GM21447 (cell line): ENCODE data around the gene SLC13A1.
"Not testable (repeated sequence)": the region's sequence is repeated elsewhere in the genome, so short reads cannot be mapped to it uniquely, and the experiment has no call there.

Experiments used
- ATAC-seq: cut with Tn5 transposase; IDR thresholded peaks from one replicate; pipeline ENCODE4 v1.9.1; 2021; ENCODE audit not compliant: unreplicated experiment

The SLC13A1 gene

DNA sequence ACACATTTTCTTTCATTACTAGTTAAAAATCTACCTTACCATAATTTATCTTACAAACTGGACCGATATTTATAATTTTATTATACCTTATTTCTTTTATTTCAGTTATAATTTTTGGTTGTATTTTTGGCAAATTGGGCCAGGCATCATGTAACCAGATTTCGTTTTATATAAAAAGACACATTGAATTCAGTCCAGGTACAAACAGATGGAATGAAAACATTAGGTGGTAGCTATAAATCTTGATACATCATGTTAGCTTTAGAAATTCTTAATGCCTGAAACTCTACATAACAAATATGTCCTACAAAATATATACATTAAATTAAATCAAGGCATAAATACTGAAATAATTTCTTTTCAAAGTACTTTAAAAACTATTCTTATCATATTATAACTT is 73.1 kb downstream of the SLC13A1 start:
- ATAC-seq = no peak

- no peak for ATAC-seq
These were observed 73.6 kb downstream of the SLC13A1 start for GRCh38 chr7:123126171-123126570.

- ATAC-seq = no peak
These were observed 74.5 kb downstream of the SLC13A1 start for GRCh38 chr7:123125231-123125630.

- no peak for ATAC-seq
These were observed 76.9 kb downstream of the SLC13A1 start for GRCh38 chr7:123122916-123123315.

DNA sequence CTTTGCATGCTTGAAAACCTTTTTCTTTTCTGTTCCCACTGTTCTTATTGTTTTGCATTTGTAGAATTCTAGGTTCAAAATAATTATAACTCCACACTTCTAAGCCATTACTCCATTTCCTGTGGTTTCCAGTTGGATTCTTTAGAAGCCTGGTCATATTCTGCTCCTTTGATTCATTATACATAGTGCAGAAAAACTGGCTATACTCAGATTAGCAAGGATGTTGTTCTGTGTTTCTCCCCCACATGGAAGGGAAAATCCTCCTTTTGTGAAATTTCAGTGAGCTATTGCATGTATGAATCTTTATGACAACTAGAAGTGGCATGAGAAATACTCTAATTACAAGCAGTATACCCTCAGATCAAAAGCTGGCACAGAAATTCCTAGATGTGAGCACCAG is 79.5 kb downstream of the SLC13A1 start:
- ATAC-seq = no peak

GRCh38 chr7:123115331-123115730 is 84.4 kb downstream of the SLC13A1 start:
- ATAC-seq = no peak

DNA sequence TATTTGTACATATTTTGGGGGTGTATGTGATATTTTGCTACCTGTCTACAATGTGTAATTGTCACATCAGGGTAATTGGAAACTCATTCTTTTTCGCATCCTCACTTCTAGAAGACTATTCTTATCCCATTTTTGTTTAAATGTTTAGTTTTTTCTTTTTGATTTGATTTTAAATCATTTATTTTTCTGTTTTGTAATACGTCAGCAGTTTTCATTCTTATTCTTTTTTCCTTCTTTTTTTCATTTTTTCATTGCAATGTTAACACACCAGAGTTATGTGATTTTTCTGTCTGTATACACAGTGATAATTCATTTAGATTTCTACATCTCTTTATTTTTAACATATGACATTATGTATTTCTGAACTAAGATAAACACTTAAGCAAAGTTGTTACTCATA is 85.5 kb downstream of the SLC13A1 start:
- no peak for ATAC-seq

DNA sequence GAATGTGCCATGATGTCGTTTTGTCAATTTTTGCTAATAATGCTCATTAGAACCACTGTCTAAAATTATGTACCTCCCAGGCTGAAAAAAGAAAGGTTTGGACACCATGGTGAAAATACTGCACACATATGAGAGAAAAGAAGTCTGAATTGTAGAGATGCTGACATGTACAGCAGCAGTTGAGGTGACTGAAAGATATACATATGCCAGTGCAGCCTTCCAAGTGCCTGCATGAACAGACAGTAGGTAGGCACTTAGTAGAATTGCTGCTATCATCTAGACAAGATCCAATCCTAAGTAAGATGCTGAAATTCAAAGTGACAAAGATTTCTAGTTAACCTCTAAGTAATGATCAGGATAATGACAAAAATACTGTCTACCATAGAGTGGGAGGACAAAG is 86.9 kb downstream of the SLC13A1 start:
- no peak for ATAC-seq

GRCh38 chr7:123099712-123100111 is 100.1 kb downstream of the SLC13A1 start:
- ATAC-seq = no peak

DNA sequence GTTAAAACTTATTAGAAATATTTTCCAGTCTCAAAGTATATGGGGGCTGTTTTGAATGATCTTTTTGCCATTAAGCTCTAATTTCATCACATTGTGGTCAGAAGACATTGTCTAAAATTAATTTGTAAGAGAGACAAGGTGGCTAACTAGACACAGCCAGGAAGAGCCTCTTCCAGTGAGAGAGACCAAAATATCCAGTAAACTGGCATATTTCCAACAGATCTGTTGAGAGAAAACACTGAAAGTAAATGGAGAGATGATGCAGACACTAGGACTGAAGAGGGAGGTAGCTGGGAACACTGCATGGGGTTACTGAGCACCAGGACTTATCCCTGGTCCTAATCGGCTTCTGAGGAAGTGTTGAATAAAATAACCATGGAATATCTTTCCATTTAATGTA is 102.8 kb downstream of the SLC13A1 start:
- no peak for ATAC-seq

DNA sequence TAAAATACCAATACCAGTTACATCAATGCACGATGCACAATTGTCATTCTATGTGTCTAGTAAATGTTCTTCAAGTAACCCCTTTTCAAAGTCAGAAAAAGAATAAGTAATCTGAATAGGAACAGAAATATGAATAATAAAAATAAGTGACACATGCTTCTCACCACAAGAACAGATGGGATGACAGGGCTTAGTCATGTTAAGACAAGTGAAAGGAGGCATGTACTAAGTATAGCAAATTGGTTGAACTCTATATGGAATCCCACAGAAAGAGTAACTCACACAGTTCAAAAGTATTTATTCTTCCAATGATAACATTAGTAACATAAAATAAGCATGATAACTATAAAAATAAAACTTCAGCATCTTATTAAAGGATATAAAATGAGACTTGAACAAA is 103.3 kb downstream of the SLC13A1 start:
- no peak for ATAC-seq

DNA sequence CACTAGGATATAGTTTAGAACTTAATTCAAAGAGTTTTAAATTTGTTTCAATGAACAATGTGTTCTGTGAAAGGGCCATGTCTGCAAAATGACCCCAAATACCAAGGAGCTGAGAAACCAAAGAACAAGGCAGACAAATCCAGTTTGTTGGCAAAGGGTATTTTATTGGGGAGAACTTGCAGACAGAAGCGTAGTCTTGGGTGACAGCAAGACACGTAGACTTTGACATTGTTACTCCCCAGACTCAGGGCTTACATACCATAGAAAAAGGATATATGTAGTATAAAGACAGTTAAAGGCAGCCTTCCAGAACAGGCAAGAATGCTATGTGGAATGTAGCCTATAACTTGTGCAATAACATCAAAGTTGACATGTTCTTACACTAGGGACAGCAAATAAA is 109.3 kb downstream of the SLC13A1 start:
- ATAC-seq = no peak

DNA sequence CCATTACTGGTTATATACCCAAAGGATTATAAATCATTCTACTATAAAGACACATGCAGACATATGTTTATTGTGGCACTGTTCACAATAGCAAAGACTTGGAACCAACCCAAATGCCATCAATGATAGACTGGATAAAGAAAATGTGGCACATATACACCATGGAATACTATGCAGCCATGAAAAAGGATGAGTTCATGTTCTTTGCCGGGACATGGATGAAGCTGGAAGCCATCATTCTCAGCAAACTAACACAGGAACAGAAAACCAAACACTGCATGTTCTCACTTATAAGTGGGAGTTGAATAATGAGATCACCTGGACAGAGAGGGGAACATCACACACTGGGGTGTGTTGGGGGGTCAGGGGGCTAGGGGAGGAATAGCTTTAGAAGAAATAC is 112.9 kb downstream of the SLC13A1 start:
- ATAC-seq = not testable (repeated sequence)

DNA sequence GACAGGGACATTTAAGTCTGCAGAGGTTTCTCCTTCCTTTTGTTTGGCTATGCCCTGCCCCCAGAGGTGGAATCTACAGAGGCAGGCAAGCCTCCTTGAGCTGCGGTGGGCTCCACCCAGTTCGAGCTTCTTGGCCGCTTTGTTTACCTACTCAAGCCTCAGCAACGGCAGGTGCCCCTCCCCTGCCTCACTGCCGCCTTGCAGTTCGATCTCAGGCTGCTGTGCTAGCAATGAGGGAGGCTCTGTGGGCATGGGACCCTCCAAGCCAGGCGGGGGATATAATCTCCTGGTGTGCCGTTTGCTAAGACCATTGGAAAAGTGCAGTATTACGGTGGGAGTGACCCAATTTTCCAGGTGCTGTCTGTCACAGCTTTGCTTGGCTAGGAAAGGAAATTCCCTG is 114.9 kb downstream of the SLC13A1 start:
- not testable (repeated sequence) for ATAC-seq

- no peak for ATAC-seq
These were observed 120.7 kb downstream of the SLC13A1 start for GRCh38 chr7:123079021-123079420.

- ATAC-seq = no peak
These were observed 123.8 kb downstream of the SLC13A1 start for GRCh38 chr7:123075838-123076467.

DNA sequence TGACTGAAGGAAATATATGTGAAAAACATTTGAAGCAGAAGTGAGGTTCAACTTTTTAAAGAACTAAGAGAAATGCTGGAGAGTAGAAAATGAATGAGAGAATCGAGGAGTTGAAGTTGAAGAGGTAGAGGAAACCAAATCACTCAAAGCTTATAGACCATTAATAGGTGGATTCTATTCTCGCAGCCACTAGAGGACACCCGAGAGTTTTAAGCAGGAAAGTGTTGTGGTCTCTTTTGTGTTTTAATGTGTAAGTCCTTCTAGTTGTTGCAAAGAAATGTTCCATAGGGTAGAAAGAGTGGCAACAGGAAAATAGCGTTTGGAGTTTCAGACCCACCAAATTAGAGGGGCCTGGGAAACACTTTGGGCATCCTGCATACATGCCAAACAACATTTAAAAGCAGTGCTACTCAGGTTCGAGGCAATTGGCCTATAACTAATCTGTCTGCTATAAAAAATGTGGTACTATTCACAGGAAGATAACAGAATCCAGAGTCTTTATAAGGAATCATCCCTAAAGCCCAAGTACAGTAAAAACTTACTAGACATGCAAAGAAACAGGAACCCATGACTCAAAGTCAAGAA is 129.0 kb downstream of the SLC13A1 start:
- ATAC-seq = no peak

DNA sequence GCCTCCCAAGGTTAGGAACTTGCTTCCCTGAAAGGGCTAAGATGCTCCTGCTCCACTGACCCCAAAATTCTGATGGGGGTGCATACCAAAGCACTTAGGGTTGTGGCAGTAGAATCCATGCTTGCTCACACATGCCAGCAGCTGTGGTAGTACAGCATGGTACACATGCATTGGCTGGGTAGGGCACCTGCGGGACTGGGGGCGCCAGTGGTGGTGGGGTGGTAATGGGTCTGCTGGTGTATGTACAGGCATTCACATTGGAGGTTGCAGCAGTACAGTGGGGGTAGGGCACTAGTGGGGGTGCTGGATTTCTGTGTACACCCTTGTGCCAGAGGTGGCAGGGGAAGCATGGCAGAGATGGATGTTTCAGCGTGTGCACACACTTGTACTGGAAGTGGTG is 132.0 kb downstream of the SLC13A1 start:
- no peak for ATAC-seq
